SIG-M5 treated with dmso at 0.1 percent for 504 hours (cell line): ENCODE measurements around the gene PPP1CC.
"Not testable (repeated sequence)": the region's sequence is repeated elsewhere in the genome, so short reads cannot be mapped to it uniquely, and the experiment has no call there.

Source experiments
- DNase-seq: peaks from one replicate; lab custom pipeline; 2025; ENCODE audit not compliant: unreplicated experiment; lab: John Stamatoyannopoulos, UW

The PPP1CC gene

GRCh38 chr12:110726708-110727369, 15.9 kb downstream of the PPP1CC start:
- no peak for DNase-seq

GRCh38 chr12:110726028-110726427, 16.7 kb downstream of the PPP1CC start:
- DNase-seq = no peak

DNA sequence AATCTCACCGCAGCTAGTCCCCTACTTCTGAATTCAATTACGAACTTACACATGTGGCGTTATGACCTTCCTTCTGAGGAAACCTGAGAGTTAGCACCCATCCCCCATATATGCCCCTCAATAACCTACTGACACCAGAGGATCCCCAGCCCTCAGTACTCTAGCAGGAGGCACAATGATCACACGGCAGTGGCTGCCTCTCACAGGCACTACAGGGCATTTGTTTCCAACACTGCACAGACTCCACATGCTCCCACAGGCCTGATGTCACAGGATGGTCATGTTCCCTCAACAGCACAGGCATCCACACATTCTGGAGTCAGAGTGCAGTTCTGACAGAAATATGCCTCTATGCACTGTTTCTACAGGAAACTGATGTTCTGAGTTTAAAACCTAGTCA, 17.4 kb downstream of the PPP1CC start:
- no peak for DNase-seq

GRCh38 chr12:110722892-110723291, 19.8 kb downstream of the PPP1CC start:
- DNase-seq = not testable (repeated sequence)

DNA sequence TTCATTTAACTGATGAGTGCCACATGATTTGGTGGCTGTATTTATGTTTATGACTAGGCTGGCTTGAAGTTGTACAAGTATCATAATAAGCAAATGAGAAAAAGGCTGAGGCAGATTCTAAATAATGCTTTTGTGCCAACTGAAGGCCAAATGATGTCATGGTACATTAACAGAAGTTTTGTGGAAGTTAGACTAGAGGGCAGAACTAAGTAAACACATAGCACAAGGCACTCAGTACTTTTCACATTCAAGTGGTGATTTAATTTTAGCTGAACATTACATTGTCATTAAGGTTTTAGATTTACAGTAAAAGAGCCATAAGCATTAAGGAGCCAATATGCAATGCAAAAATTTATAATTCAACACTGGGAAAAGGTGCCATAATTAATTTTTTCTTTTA, 21.1 kb downstream of the PPP1CC start:
- no peak for DNase-seq

DNA sequence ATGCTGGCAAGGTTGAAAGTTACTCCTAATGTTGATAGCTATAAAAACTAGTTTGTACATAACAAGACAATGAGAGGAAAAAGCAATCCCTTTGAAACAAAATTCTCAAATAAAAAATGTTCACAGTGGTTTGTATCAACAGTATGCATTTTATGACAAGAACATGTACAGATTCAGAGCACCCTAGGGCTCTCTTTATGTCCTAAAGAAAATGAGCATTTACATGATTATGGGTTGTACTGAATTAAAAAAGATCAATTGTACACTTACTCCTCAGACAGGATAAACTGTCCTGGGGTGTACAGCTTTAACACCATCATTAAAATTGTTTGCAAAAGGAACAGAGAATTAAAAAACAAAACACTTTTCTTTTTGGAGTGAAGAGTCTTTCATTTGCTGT, 22.2 kb downstream of the PPP1CC start:
- no peak for DNase-seq

GRCh38 chr12:110718222-110718908, 24.3 kb downstream of the PPP1CC start:
- no peak for DNase-seq

DNA sequence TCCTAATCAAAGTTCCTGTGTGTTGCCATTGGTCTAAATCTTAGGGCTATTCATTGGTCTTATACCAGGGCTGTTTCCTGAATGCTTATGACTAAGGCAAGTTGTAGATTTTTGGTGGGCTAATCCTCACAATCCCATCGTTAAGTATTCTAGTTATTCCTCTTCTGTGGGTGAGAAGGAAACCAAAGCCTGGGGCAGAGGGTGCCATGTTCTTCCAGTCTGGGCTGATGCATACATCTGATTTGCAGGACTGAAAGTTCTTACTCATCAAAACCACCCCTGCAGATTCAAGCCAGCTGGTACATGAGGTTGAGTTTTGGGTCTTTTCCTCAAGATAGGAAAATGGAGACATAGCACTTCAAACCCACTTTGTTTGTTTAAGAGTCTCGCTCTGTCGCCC, 25.7 kb downstream of the PPP1CC start:
- no peak for DNase-seq

- no peak for DNase-seq
Observed at GRCh38 chr12:110708917-110709316, 33.8 kb downstream of the PPP1CC start.

- no peak for DNase-seq
Observed at GRCh38 chr12:110705309-110705708, 37.4 kb downstream of the PPP1CC start.

DNA sequence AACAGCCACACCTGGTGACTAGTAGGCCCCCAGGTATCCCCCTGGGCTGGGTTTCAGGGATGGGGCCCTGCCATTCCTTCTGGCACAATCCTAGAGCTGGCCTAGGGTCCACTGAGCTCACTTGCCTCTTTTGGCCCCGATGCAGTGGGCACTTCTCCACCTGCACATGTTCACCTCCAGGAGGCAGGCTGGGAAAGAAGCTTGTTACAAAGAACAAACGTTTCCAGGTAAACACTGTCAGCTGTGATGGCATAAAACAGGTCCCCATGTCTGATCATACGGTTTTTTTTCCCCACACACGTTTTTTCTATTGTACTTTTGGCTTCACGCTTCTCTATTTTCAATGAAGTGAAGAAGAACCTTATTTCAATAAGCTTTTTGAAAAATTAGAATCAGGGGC, 37.9 kb downstream of the PPP1CC start:
- DNase-seq = no peak

GRCh38 chr12:110704231-110704630, 38.5 kb downstream of the PPP1CC start:
- DNase-seq = no peak

GRCh38 chr12:110702081-110702480, 40.6 kb downstream of the PPP1CC start:
- DNase-seq = no peak

DNA sequence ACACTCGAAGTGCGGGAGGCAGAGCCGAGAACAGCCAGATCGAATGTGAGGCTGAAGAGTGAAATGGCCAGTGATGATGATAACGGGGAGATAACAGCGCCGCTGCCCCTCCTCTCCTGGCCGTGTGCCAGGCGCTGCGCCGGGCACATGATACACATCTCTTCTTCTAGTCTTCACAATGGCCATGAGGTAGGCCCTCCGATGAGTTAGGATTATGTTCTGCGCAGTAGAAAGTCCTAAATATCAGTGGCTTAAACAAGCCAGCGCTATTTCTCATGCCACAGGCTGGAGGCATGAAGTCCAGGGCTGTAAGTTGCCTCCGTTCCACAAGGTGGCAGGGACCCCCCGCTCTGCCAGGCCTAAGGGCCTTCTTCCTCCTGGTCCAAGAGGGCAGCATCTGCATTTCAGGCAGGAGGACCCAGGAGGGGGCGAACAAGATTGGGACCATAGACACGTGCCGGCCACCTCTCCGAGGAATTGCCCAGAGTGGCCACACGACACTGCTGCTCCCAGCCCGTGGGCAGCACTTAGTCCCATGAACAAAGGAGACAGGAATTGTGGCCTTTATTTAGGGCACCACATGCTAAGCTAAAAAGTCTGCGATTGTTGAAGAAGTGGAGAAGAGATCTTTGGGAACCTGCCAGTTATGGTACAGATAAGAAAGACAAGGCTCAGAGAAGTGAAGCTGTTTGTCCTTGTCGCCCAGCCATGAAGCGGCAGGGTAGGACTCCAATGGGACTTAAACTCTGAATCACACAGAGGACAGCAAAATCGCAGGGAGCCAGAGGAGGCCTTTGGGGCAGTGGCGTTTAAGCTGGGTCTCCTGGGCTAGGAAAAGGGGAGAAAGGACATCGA, 42.9 kb downstream of the PPP1CC start:
- DNase-seq = no peak

DNA sequence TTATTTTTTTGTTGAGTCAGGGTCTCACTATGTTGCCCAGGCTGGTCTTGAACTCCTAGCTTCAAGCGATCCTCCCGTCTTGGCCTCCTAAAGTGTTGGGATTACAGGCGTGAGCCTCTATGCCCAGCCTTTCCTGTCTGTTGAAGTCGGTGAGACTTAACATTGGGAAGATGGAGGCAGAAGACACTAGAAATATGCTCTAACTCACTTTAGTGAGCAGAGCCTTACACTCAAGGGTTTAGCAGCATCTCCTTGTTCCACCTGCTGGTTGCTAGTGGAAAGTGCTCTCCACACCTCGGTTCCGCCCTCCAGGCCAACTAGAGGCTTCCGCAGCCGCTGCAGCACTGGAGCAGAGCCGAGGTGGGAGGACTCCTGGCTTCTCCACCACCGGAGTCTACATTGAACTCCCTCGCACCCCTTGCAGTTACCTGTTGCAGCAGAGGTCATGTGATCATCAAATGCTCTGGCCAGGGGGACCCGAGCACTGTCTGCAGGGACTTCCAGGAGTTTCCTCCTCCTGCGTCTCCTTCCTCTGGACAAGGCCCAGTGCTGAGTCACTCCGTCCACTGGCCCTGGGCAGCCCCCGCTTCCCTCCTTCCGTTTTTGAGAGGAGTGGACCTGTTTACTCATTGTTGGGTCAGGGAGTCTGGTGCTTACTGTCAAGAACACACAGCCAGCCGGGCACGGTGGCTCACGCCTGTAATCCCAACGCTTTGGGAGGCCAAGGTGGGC, 44.4 kb downstream of the PPP1CC start:
- DNase-seq = peak; percentile 93

- no peak for DNase-seq
Observed at GRCh38 chr12:110697236-110697635, 45.5 kb downstream of the PPP1CC start.

DNA sequence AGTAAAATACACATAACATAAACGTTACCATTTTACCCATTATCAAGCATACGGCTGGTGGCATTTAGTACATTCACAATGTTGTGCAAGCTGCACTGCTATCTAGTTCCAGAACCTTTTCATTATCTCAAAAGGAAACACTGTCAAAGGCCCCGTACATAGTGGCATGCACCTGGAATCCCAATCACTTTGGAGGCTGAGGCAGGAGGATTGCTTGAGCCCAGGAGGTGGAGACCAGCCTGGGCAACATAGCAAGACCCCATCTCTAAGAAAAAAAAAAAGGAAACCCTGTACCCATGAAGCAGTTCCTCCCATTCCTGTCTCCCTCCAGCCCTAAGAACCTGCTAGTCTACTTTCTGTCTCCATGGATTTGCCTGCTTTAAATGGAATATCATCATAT, 46.4 kb downstream of the PPP1CC start:
- no peak for DNase-seq

- peak; percentile 21 for DNase-seq
Observed at GRCh38 chr12:110694330-110694901, 48.3 kb downstream of the PPP1CC start.

- peak; percentile 96 for DNase-seq
Observed at GRCh38 chr12:110693731-110694130, 49.0 kb downstream of the PPP1CC start.

GRCh38 chr12:110690127-110690430, 52.6 kb downstream of the PPP1CC start:
- DNase-seq = no peak
